Naive thymus-derived CD4-positive, alpha-beta T cell (primary cell): ENCODE results near the gene SMYD2. TPM values are rescaled to one million over a fixed set of nuclear protein-coding genes. Genes with fewer than 3 reads are reported as not detected.

Source experiments
- ATAC-seq: fragments of 150-1000 bp; cut with Tn5 transposase; 2 replicates; pipeline ENCODE4 v1.10.0; 2021; ENCODE audit warnings: mild to moderate bottlenecking, moderate library complexity
- CTCF ChIA-PET: fragments of 350-600 bp; sonication (Branson Sonifier 250); formaldehyde crosslinking; loops from one replicate; lab custom pipeline; 2021; ENCODE audit warnings: antibody characterized with exemption; lab: Charles Lee
- POLR2A ChIA-PET: fragments of 350-600 bp; sonication (Branson Sonifier 250); formaldehyde crosslinking; loops from one replicate; lab custom pipeline; 2021; ENCODE audit warnings: antibody characterized with exemption, inconsistent platforms; lab: Charles Lee
- DNase-seq, 9 donors: peaks; one replicate each; pipeline versions ENCODE4 v3.0.0 to v3.0.0-alpha.2; 2020 to 2022; ENCODE audit warnings: mixed read lengths in 1 of 9
- H3K27ac ChIP-seq: one replicate; pipeline ENCODE4 v1.7.0; 2013; ENCODE audit warnings: mild to moderate bottlenecking, low read depth, low read length, moderate library complexity
- H3K27me3 ChIP-seq, 2 donors: one replicate each; pipeline ENCODE4 v1.7.0; 2013; ENCODE audit warnings: low read length in 2 of 2, mild to moderate bottlenecking in 2 of 2, moderate library complexity in 2 of 2; ENCODE audit not compliant: control insufficient read depth in 2 of 2, insufficient read depth in 2 of 2
- H3K36me3 ChIP-seq, 3 experiments: 1 replicate in 2 of 3; 2 replicates in 1 of 3; pipeline ENCODE4 v1.7.0; 2013; ENCODE audit warnings: low read length in 3 of 3, mild to moderate bottlenecking in 3 of 3, moderate library complexity in 1 of 3; ENCODE audit not compliant: insufficient read depth in 3 of 3, control insufficient read depth in 2 of 3
- H3K4me1 ChIP-seq, 2 donors: one replicate each; pipeline ENCODE4 v1.7.0; 2013; ENCODE audit warnings: low read length in 2 of 2, mild to moderate bottlenecking in 2 of 2, moderate library complexity in 1 of 2; ENCODE audit not compliant: control insufficient read depth in 2 of 2, insufficient read depth in 2 of 2
- H3K4me3 ChIP-seq: 2 replicates; pipeline ENCODE4 v1.7.0; 2013; ENCODE audit warnings: mild to moderate bottlenecking, low read length
- H3K9me3 ChIP-seq, 3 experiments: 1 replicate in 2 of 3; 2 replicates in 1 of 3; pipeline ENCODE4 v1.7.0; 2013; ENCODE audit warnings: low read length in 3 of 3; ENCODE audit not compliant: control insufficient read depth in 2 of 3
- H3K27ac Mint-ChIP-seq, 9 donors: one replicate each; pipeline ENCODE4 v1.8.0; 2020 to 2022; ENCODE audit warnings: mixed read lengths in 9 of 9, mild to moderate bottlenecking in 8 of 9, moderate library complexity in 5 of 9, inconsistent platforms in 2 of 9
- H3K27me3 Mint-ChIP-seq, 5 donors: one replicate each; pipeline ENCODE4 v1.8.0; 2021 to 2022; ENCODE audit warnings: mixed read lengths in 5 of 5, mild to moderate bottlenecking in 1 of 5
- H3K36me3 Mint-ChIP-seq, 5 donors: one replicate each; pipeline ENCODE4 v1.8.0; 2020 to 2022; ENCODE audit warnings: mixed read lengths in 5 of 5, mild to moderate bottlenecking in 3 of 5, inconsistent platforms in 1 of 5
- H3K4me1 Mint-ChIP-seq, 7 donors: one replicate each; pipeline ENCODE4 v1.8.0; 2020 to 2022; ENCODE audit warnings: mixed read lengths in 7 of 7, mild to moderate bottlenecking in 3 of 7, inconsistent platforms in 1 of 7
- H3K4me3 Mint-ChIP-seq, 10 donors: one replicate each; pipeline ENCODE4 v1.8.0; 2020 to 2022; ENCODE audit warnings: mild to moderate bottlenecking in 10 of 10, mixed read lengths in 10 of 10, moderate library complexity in 6 of 10, inconsistent platforms in 2 of 10
- H3K9me3 Mint-ChIP-seq, 11 donors: one replicate each; pipeline ENCODE4 v1.8.0; 2020 to 2022; ENCODE audit warnings: mixed read lengths in 11 of 11, mild to moderate bottlenecking in 4 of 11, inconsistent platforms in 1 of 11, moderate library complexity in 1 of 11
- intact Hi-C, 2 donors: fragments of 100-400 bp; cut with micrococcal nuclease; formaldehyde crosslinking; loops; one replicate each; pipeline ENCODE4 v1.15.1; 2023
- polyA plus RNA-seq, 2 donors: library from polyadenylated mRNA; unstranded; fragments of 300-500 nt; fragmentation: Illumina TruSeq; gene quantifications; one replicate each; pipeline ENCODE4 v1.2.3, GENCODE V29; 2021
- total RNA-seq, 6 experiments: library from RNA in 5 of 6; stranded (reverse) in 5 of 6; gene quantifications; 1 replicate in 5 of 6; 2 replicates in 1 of 6; pipeline ENCODE4 v1.2.3 and lab custom pipeline; 2021 to 2026

SMYD2 gene
- total and polyA plus RNA-seq, 7 experiments from 2014 or later = 24.3 to 55.0 (median 34.7) TPM

- Histone ChIP-seq H3K27ac (no peak overlapping the region), H3K36me3 (peaks cover 0 to 64% (median 4%) of the 10 kb centered on the region in 3 experiments), H3K4me1 (no peaks in the 10 kb centered on the region), H3K27me3 (no peaks in the 10 kb centered on the region), H3K4me3 (no peak overlapping the region), H3K9me3 (no peaks in the 10 kb centered on the region)
- peaks cover 0 to 7% (median 2%) of the 10 kb centered on the region in 7 donors for H3K4me1 Mint-ChIP-seq
- H3K36me3 Mint-ChIP-seq = peaks cover 11 to 49% (median 15%) of the 10 kb centered on the region in 5 donors
- no peaks in the 10 kb centered on the region for H3K27me3 Mint-ChIP-seq
- H3K4me3 Mint-ChIP-seq = no peak overlapping the region
- intact Hi-C loops = no loop called here
- POLR2A ChIA-PET = no interaction called here
- DNase-seq = no peak
- H3K9me3 Mint-ChIP-seq = no peaks in the 10 kb centered on the region
- CTCF ChIA-PET = interaction anchor here (1.4 to 2.8 kb wide), 3 partner anchors 10 to 56 kb away, joined by 6 to 15 read pairs (median 13); no protein-coding TSS in a partner anchor
- peak overlapping the region in 2 of 9 donors; percentile 25 to 58 for H3K27ac Mint-ChIP-seq
- no peak for ATAC-seq
These were observed 36.3 kb downstream of the SMYD2 start for GRCh38 chr1:214317300-214317699.

GRCh38 chr1:214317734-214318133, 36.8 kb downstream of the SMYD2 start:
- Histone ChIP-seq H3K4me1 (no peaks in the 10 kb centered on the region), H3K27me3 (no peaks in the 10 kb centered on the region), H3K9me3 (no peaks in the 10 kb centered on the region), H3K4me3 (no peak overlapping the region), H3K36me3 (peaks cover 0 to 68% (median 4%) of the 10 kb centered on the region in 3 experiments), H3K27ac (no peak overlapping the region)
- H3K27ac Mint-ChIP-seq = no peak overlapping the region
- intact Hi-C loops = no loop called here
- H3K4me1 Mint-ChIP-seq = peaks cover 0 to 4% (median 0%) of the 10 kb centered on the region in 7 donors
- ChIA-PET CTCF (interaction anchor here (1.4 to 2.8 kb wide), 3 partner anchors 10 to 56 kb away, joined by 6 to 15 read pairs (median 13); no protein-coding TSS in a partner anchor), POLR2A (no interaction called here)
- H3K36me3 Mint-ChIP-seq = peaks cover 11 to 51% (median 15%) of the 10 kb centered on the region in 5 donors
- no peak for ATAC-seq
- H3K27me3 Mint-ChIP-seq = no peaks in the 10 kb centered on the region
- DNase-seq = no peak
- H3K9me3 Mint-ChIP-seq = no peaks in the 10 kb centered on the region
- no peak overlapping the region for H3K4me3 Mint-ChIP-seq

DNA sequence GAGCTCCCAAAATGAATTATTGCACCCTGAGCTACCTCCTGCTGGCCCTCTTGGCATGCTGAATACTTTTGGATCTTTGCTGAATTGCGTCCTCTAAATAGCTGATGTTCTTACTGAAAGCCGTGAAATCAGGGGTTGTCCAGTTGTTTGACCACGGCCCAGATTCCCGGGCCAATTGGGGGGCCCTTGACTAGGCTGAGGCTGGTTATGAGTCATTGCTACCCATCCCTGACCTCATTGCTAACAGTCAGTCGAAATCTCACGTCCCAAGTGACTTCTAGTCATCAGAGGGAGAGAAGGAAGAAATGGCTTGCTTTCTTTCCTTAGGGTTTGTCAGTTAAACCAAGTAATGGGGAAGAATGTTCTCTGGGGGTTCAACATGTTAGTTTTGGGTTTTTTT, 37.4 kb downstream of the SMYD2 start:
- Histone ChIP-seq H3K4me3 (no peak overlapping the region), H3K4me1 (no peaks in the 10 kb centered on the region), H3K27ac (no peak overlapping the region), H3K27me3 (no peaks in the 10 kb centered on the region), H3K9me3 (no peaks in the 10 kb centered on the region), H3K36me3 (peaks cover 0 to 67% (median 4%) of the 10 kb centered on the region in 3 experiments)
- ChIA-PET POLR2A (no interaction called here), CTCF (interaction anchor here (1.2 to 2.8 kb wide), 3 partner anchors 9 to 266 kb away, joined by 3 to 15 read pairs (median 13); no protein-coding TSS in a partner anchor)
- DNase-seq (no peak), ATAC-seq (no peak)
- Mint-ChIP-seq H3K4me1 (peaks cover 0 to 3% (median 0%) of the 10 kb centered on the region in 7 donors), H3K4me3 (no peak overlapping the region), H3K27ac (no peak overlapping the region), H3K36me3 (peaks cover 11 to 53% (median 15%) of the 10 kb centered on the region in 5 donors), H3K9me3 (no peaks in the 10 kb centered on the region), H3K27me3 (no peaks in the 10 kb centered on the region)
- intact Hi-C loops = no loop called here

- no peaks in the 10 kb centered on the region for H3K4me1 ChIP-seq
- CTCF ChIA-PET = interaction anchor here (1.2 to 2.8 kb wide), 3 partner anchors 9 to 265 kb away, joined by 3 to 15 read pairs (median 13); no protein-coding TSS in a partner anchor
- no peak overlapping the region for H3K4me3 ChIP-seq
- Mint-ChIP-seq H3K36me3 (peaks cover 11 to 55% (median 15%) of the 10 kb centered on the region in 5 donors), H3K4me1 (peaks cover 0 to 2% (median 0%) of the 10 kb centered on the region in 7 donors), H3K4me3 (no peak overlapping the region), H3K9me3 (no peaks in the 10 kb centered on the region), H3K27ac (peak overlapping the region in 4 of 9 donors; percentile 5 to 77 (median 38)), H3K27me3 (no peaks in the 10 kb centered on the region)
- H3K36me3 ChIP-seq = peaks cover 0 to 62% (median 4%) of the 10 kb centered on the region in 3 experiments
- POLR2A ChIA-PET = no interaction called here
- ATAC-seq (no peak), DNase-seq (no peak)
- intact Hi-C loops = no loop called here
- H3K9me3 ChIP-seq = no peaks in the 10 kb centered on the region
- no peak overlapping the region for H3K27ac ChIP-seq
- H3K27me3 ChIP-seq = no peaks in the 10 kb centered on the region
These were observed 38.2 kb downstream of the SMYD2 start for GRCh38 chr1:214318956-214319736.

GRCh38 chr1:214319938-214320337, 39.0 kb downstream of the SMYD2 start:
- no peak overlapping the region for H3K4me3 Mint-ChIP-seq
- POLR2A ChIA-PET = no interaction called here
- intact Hi-C loops = no loop called here
- H3K27ac ChIP-seq = no peak overlapping the region
- H3K36me3 ChIP-seq = peaks cover 0 to 69% (median 3%) of the 10 kb centered on the region in 3 experiments
- no peaks in the 10 kb centered on the region for H3K27me3 Mint-ChIP-seq
- H3K27ac Mint-ChIP-seq = peak overlapping the region in 2 of 9 donors; percentile 5 to 10
- peaks cover 0 to 2% (median 0%) of the 10 kb centered on the region in 7 donors for H3K4me1 Mint-ChIP-seq
- H3K4me1 ChIP-seq = no peaks in the 10 kb centered on the region
- DNase-seq (no peak), ATAC-seq (no peak)
- H3K9me3 ChIP-seq = no peaks in the 10 kb centered on the region
- peaks cover 9 to 55% (median 19%) of the 10 kb centered on the region in 5 donors for H3K36me3 Mint-ChIP-seq
- H3K4me3 ChIP-seq = no peak overlapping the region
- CTCF ChIA-PET = interaction anchor here (2.8 kb wide), 1 partner anchor 58 kb away, joined by 13 read pairs; no protein-coding TSS in a partner anchor
- no peaks in the 10 kb centered on the region for H3K9me3 Mint-ChIP-seq
- no peaks in the 10 kb centered on the region for H3K27me3 ChIP-seq

DNA sequence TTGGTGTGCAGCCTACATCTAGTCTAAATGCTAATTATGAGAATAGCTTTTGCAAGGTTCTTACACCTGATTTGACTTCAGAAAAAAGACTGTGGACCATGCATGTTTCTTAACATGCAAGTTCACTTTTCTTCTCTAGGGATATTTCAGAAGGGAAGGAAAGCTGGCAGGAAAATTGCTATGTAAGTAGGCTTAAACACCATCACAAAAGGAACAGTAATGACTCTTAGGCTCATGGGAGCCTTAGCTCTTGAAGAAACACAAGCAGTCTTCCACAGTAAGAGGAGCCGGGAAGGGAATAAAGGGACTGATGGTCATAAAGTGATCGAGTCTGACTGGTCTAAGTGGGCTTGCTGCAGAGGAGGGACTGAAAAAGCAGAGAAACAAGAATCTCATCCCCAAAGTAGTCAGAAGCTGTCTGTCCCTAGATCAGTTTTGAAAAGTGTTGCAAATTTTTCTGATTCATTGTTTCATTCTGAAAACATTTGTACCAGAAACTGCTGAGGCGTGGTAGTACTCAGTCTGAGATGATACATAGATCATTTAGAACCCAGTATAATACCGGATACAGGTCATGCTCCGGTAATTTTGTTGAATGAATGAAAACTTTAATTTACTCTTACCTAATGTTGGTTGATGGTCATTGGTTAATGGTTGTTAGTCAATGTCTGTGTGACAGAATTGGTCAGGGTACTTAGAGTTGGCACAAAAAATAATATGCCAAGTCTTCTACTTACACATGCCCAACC, 40.9 kb downstream of the SMYD2 start:
- ATAC-seq (no peak), DNase-seq (no peak)
- ChIA-PET CTCF (interaction anchor here (1.0 to 1.4 kb wide), 3 partner anchors 8 to 60 kb away, joined by 3 to 4 read pairs (median 3); no protein-coding TSS in a partner anchor), POLR2A (no interaction called here)
- Histone ChIP-seq H3K27ac (no peak overlapping the region), H3K9me3 (no peaks in the 10 kb centered on the region), H3K4me3 (no peak overlapping the region), H3K36me3 (peaks cover 0 to 58% (median 0%) of the 10 kb centered on the region in 3 experiments), H3K27me3 (no peaks in the 10 kb centered on the region), H3K4me1 (no peaks in the 10 kb centered on the region)
- Mint-ChIP-seq H3K9me3 (no peaks in the 10 kb centered on the region), H3K36me3 (peaks cover 0 to 50% (median 16%) of the 10 kb centered on the region in 5 donors), H3K4me3 (no peak overlapping the region), H3K27ac (peak overlapping the region in 4 of 9 donors; percentile 4 to 67 (median 50)), H3K4me1 (peaks cover 0 to 2% (median 0%) of the 10 kb centered on the region in 7 donors), H3K27me3 (no peaks in the 10 kb centered on the region)
- intact Hi-C loops = no loop called here
